Activated CD8-positive, alpha-beta memory T cell treated with anti-CD3 and anti-CD28 coated beads, Interleukin-2, amount 50 U/mL, for 48 hours (primary cell): ENCODE results near the gene ARHGEF11.

ENCODE experiments used
- DNase-seq: peaks from one replicate; pipeline ENCODE4 v3.0.0-alpha.2; 2020

Gene ARHGEF11

GRCh38 chr1:156906206-156906906, 139.2 kb downstream of the ARHGEF11 start:
- no peak for DNase-seq

DNA sequence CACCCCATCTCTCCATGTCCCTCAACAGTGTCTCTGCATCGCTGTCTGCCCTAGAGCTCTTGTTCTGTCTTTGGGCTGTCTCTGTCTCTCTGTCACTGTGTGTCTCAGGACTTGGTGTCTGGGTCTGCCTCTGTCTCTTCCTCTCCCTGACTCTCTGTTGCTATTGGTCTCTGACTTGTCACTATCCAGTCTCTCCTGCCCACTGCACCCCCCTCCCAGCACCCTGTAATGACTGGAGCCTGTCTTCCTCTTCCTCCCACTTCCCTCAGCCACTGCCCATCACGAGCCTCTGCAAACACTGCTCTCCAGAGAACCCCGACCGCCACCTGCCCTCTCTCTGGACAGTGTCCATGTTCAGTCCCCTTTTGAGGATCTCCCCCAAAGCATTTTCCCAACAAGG, 139.9 kb downstream of the ARHGEF11 start:
- DNase-seq, result no peak

- DNase-seq, result no peak
Measured at GRCh38 chr1:156905176-156905575, 140.4 kb downstream of the ARHGEF11 start.

DNA sequence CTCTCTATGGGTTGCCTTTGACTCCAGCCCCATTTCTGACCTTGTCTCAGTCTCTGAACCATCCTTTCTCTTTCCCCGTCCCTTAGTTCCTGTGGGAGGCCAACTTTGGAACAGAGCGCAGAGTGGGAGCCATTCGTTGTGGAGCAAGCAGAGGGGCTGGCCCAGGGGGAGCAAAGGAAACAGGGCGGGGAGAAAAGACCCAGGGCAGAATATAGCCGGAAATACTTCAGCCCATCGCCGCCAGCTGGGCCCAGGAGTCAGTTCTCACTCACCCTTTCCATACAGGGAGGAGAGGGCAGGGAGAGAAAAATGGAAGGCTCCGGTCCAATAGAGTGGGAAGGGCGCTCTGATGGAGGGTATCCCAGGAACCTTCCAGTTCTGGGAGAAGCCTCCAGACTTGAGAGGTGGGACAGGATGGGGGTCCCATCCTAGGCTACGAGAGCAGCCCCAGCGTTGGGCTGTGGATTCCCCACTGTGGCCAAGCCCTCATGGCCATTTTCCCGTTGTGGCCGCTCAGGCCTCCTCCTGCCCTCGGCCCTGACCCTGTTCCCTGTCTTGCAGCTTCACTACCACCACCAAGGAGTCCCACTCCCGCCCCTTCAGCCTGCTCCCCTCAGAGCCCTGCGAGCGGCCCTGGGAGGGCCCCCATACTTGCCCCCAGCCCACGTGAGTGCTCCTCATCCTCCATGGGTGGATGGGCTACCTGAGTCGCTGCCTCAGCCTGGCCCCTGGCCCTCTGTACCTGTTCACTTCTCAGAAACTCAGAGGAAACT, 141.2 kb downstream of the ARHGEF11 start:
- no peak for DNase-seq

DNA sequence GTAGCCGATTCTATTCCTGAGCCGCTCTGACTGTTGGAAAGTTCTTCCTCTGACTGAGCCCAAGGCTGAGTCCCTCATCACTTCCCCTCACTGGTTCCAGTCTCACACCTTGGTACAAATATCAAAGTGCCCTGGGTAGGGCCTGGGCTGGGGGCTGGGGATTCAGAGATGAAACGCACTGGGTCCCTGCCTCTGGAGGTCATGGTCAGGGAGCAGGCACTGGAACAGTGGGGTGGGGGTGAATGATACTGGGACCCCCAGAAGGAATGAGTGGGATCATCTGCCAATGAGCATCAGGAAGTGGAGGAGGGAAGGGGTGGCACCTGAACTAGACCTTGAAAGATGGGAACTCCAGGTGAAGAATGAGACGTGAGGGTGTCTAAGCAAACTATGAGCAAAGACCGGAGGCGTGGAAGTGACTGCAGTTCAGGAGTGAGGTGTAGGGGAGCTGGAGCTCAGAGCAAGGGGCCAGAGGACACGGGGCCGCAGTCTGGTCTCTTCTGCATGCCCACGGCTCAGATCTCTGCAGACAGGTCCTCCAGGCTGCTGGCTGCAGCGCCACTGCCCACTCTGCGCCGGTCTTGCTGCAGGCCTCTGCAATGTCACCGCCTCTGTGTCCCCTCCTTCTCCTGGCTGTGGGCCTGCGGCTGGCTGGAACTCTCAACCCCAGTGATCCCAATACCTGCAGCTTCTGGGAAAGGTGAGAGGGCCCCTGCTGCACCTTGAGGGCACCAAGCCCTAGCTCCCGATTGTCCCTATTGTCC, 142.0 kb downstream of the ARHGEF11 start:
- DNase-seq, result no peak

DNA sequence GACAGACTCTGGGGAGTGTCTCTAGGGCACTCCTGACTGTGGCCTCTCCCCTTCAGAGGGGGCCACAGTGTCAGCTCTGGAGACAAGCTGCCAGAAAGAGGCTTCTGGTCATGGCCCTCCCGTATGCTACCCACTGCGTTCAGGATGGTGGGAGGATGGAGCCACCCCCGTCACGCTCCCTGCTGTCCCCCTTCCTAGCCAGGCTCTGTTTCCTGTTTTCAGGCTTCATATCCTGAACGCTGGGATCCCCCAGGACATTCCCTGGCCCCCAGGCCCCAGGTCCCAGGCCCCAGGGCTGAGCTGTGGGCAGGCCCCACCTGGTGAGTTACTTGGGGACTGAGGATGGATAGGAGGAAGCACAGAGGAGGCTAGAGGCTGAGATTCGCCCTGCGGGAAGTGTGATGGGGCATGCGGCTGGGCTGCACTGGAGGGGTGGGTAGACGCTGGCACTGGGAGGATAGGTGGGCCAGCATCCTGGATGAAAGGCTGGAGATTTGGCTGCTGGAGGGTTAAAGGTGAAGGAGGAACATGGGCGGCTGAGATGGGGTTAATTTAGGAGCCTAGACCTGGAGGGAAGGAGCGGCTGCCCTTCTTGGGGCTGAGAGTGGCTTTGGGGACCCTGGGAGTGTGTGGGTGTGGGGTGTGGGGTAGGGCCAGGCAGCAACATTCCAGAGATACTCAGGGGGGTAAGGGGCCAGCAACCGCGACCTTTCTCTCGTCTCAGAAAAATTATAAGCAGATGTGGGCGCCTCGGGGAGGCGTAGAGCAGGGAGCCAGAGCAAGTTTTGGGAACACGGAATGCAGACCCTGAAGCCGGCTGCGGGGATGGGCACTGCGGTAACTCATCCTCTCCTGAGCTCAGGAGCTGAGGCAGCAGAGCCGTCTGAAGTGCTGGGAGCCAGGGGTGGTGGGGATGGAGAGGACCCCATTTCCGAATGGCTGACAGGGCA, 143.3 kb downstream of the ARHGEF11 start:
- no peak for DNase-seq

DNA sequence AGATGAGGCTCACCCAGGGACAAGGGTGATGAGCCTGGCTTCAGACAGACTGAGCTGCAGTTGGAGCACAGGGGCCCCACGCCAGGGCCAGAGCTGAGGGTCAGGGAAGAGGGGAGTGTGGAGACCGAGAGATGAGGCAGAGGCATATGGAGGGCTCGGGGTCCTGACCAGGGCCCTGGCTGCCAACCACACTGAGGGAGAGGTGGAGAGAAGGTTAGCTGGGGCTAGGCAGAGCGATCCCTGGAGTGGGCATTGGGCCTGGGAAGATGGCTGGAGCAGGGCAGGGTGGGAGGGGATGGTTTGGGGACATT, 144.0 kb downstream of the ARHGEF11 start:
- DNase-seq, result no peak

GRCh38 chr1:156900896-156901589, 144.5 kb downstream of the ARHGEF11 start:
- DNase-seq, result no peak

DNA sequence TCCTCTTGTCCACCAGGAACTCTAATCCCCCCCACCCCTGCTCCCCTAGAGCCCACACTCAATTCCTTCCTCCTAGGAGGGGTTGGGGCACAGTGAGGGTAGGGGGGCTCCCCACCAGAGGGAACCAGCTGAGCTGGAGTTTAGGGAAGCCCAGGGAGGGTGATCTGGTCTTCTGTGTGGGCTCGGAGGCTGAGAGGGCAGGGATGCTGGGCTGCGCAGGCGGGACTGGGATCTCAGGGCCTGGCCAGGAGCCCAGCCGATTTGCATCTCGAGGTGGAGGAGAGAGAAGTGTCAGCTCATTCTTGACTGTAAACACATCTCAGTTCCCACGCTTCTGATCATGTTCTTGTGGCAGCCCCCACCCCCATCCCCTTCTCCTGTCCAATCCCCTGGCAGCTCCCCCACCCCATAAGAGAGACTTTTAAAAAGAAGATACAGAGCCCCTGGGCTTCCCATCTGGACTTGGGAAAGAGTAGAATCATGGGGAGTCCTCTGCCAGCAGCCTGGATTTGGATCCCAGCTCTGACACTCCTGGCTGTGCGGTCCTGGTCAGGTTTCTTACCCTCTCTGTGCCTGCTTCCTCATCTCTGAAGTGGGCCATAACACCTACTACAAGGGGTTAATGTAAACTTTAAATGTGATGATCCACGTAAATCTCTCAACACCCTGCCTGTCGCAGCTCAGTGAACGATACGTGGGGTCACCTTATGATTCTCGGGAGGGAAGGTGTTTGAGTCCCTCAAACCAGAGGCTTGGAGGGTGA, 145.4 kb downstream of the ARHGEF11 start:
- no peak for DNase-seq

DNA sequence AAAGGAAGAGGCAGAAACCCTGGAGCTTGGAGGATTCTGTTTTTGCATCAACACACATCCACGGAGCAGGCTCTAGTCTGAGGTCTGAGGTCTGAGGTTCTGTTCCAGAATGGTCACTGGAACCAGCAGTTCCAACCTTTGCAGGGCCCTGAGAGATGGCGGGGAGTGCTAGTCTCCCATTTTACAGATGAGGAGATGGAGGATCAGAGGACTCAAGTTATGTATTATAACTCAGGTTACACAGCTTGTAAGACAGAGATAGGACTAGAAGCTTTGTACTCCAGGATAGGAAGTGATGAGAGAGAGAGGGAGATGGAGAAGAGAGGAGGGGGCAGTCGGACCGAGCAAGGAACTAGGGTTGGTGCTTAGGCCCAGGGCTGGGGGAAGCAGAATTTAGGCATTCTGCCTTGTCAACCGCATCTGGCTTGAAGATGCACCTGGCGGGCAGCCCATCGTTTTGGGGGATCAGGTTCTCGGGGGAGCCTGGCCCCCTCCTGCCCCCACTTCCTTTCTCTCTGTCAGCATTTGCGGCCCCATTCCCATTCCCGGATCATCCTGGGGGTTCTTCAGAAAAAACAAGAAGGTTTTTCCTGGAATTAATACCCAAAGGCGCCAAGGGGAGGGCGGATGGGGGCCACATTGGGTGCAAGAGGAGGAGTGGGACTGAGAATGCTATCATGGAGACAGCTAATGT, 146.4 kb downstream of the ARHGEF11 start:
- DNase-seq, result no peak

GRCh38 chr1:156898161-156898566, 147.4 kb downstream of the ARHGEF11 start:
- DNase-seq, result no peak

DNA sequence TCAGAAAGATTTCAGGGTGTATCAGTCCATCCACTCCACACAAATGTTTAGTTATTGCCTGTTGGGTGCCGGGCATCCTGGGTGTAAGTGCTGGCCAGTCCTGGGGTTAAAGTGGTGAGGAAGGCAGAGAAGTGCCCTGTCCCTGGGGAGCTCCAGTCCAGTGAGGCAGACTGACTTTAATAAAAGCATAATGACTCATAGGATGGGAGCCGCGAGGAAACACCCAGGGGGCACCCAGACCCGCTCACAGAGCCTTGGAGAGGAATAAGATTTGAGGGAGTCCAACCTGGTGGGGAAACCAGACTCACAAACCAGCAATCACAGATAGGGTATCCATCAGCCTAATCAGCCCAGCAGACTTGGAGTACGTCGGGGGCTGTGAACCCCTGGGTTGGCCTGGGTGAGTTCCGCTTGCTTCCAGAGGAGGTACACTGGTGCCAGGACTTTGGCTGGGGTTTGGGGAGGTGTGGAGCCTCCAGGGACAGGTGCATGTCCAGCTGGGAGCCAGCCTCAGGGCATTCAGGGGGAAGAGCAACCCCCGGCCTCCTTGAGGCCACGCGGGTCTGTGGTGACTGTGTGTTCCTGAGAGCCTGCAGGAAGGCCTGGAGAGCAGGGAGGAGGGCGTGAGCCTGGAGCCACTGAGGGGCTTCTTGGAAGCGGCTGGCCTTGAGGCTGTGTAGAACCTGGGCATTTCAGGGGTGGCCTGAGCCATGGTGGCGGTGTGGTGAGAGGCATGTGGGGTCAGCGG, 148.3 kb downstream of the ARHGEF11 start:
- no peak for DNase-seq

DNA sequence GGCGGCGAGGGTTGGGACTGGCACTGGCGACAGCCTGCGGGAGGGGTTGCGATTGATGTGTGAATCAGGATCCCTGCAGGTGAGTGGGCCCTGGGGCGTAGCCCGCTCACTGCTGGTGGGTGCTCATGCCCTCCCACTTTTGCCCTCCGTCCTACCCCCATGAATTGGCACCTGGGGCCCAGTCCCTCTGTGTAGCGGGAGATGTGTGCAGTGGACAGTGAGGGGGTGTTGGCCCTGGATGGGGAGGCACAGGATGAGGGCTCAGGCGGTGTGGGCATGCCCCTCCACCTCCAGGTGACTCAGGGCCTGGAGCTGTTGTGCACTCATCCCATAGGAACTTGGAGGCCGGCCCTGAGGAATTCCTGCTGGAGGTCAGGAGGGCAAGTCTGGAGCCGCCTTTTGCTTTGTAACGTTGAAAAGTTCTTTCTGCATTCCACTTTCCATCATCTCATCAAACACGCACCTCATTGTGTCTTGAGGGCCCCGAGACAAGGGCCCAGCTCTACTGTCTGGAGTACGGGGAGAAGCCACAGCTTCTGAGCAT, 149.0 kb downstream of the ARHGEF11 start:
- no peak for DNase-seq

DNA sequence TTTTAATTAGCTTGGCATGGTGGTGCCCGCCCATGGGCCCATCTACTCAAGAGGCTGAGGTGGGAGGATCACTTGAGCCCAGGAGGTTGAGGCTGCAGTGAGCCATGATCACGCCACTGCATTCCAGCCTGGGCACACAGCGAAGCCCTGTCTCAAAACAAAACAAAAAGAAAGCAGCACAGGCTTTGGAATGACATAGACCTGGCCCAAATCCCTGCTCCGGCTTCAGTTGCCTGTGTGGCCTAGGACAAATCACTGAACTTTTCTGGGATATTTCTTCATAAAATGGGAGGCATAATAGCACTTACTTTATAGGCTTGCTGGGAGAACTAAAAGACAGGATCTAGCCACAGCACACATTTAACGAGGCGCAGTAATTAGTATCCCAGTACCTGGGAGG, 149.6 kb downstream of the ARHGEF11 start:
- no peak for DNase-seq

GRCh38 chr1:156895455-156895812, 150.1 kb downstream of the ARHGEF11 start:
- DNase-seq, result no peak

DNA sequence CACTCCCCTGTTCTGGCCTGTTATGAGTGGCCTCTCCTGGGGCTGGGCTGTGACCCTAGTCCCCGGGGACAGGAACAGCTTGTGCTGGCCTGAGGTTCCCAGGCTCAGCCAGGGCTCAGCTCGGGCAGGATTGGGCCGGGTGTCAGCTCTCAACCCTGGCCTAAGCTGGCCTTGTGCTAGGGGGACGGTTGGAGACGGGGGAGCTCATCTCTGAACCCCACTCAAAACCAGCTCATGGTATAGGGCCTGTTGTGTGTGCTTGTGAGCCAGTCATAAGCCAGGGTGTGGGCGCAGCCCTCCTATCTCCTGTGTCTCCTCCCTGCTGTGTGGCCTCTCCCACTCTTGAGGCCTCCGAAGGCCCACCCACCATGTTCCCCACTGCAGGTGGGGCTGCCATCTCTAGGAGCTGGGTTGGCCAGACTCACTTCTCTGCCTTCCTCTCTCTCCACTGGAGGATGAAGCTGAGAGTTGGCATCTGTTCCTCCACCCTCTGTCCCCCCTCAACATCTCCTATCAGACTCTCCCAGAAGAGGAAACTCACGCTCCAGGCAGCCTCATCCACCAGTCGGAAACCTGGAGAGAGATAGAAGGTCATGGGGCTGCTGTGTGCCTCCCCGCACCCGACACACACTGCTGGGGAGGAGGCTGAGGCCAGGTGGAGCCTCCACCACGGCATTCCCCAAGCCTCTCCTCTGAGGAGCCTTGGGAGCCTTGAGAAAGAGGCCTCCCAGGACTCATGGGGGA, 150.7 kb downstream of the ARHGEF11 start:
- no peak for DNase-seq

DNA sequence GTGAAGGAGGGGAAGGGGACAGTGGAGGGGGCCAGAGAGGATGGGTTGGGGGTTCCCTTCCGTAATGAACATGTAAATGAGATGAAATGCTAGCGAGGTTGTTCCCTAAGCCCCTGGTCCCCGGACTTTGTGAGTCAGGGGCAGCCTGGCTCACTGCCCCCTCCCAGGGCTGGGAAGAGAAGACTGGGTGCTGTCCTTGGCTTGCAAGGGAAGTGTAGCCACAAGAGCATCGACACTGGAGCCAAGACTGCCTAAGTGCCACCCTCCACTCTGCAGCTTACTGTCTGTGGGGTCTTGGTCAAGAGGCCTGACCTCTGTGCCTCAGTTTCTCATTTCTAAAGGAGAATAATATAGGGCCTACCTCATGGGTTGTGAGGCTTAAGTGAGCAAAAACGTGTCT, 151.5 kb downstream of the ARHGEF11 start:
- DNase-seq, result no peak

GRCh38 chr1:156893048-156893953, 152.2 kb downstream of the ARHGEF11 start, which contains the start of gene PEAR1:
Gene PEAR1 (plus strand): TSS chr1:156893718. CDS start chr1:156903927, 10,209 bp downstream.
- DNase-seq, result no peak
